Adrenal gland (tissue), 12 donors: ENCODE results near the gene IL1RAPL2. TPM values are rescaled to one million over a fixed set of nuclear protein-coding genes. Genes with fewer than 3 reads are reported as not detected.
A peak's percentile ranks its signal among the peaks of the same experiment; 100 is the strongest.

Experiments
- DNase-seq, 7 donors: peaks; one replicate each; pipeline ENCODE4 v3.0.0-alpha.2; 2019 to 2020
- H3K27ac ChIP-seq, 5 donors: fragments of 200-600 bp; sonication (generic) in 4 of 5; 1 replicate in 3 of 5; 2 replicates in 2 of 5; pipeline versions ENCODE4 v1.5.1 to v1.8.0; 2016 to 2020; ENCODE audit warnings: mild to moderate bottlenecking in 1 of 5
- H3K27me3 ChIP-seq: fragments of 200-600 bp; 2 replicates; pipeline ENCODE4 v1.8.0; 2021
- H3K36me3 ChIP-seq, 2 donors: fragments of 200-600 bp; replicated peaks in 1 of 2; 1 replicate in 1 of 2; 2 replicates in 1 of 2; pipeline versions ENCODE4 v1.5.1 to v1.8.0; 2018 to 2022
- H3K4me1 ChIP-seq, 2 donors: fragments of 200-600 bp; replicated peaks in 1 of 2; 1 replicate in 1 of 2; 2 replicates in 1 of 2; pipeline versions ENCODE4 v1.5.1 to v1.8.0; 2018 to 2021
- H3K4me3 ChIP-seq, 4 donors: fragments of 200-600 bp; sonication (generic) in 3 of 4; one replicate each; pipeline ENCODE4 v1.5.1; 2016 to 2018
- H3K9me3 ChIP-seq, 3 donors: fragments of 200-600 bp; sonication (generic) in 1 of 3; replicated peaks in 1 of 3; 1 replicate in 2 of 3; 2 replicates in 1 of 3; pipeline versions ENCODE4 v1.5.1 to v1.8.0; 2016 to 2021
- POLR2A ChIP-seq, 2 donors: fragments of 450-650 bp; IDR thresholded peaks; one replicate each; pipeline ENCODE4 v1.6.1; 2017; ENCODE audit warnings: antibody characterized with exemption in 2 of 2, mild to moderate bottlenecking in 2 of 2, moderate library complexity in 1 of 2
- WGBS, 4 donors: extraction: QIAGEN DNeasy Blood & Tissue Kit in 2 of 4; methylation state at CpG; one replicate each; pipeline versions ENCODE4 v1.1.5 to v1.1.7; 2013 to 2017; 5-methylcytosine and 5-hydroxymethylcytosine counted together
- intact Hi-C, 2 donors: fragments of 100-400 bp; cut with DNase I; formaldehyde crosslinking; loops; one replicate each; pipeline versions ENCODE4 v1.14.1 to v1.15.0; 2022 to 2023
- polyA plus RNA-seq, 3 donors: library from polyadenylated mRNA; stranded (reverse); fragments of 200-250 nt in 2 of 3; fragments of 350-450 nt in 1 of 3; fragmentation: Illumina TruSeq in 1 of 3; extraction: RNeasy Lipid Tissue Mini Kit (QIAGEN cat#74804) in 1 of 3; gene quantifications; one replicate each; pipeline ENCODE4 v1.2.3, GENCODE V29; 2013 to 2014
- total RNA-seq, 9 donors: library from RNA; depleted of rRNA in 4 of 9; stranded (reverse); fragments of >200 nt in 4 of 9; fragments of 120-200 nt in 1 of 9; fragmentation: NEBNext Ultra II Directional in 1 of 9; extraction: Animal tissue kit (Norgen Biotek cat#: 25700) in 1 of 9; gene quantifications; one replicate each; pipeline versions ENCODE4 v1.1.0 to v1.2.4, GENCODE V29; 2013 to 2023
- TF ChIP-seq, protein P1 (sequence below), 6 experiments: fragments of 450-650 bp in 4 of 6; fragments of 200-600 bp in 2 of 6; sonication (generic) in 1 of 6; IDR thresholded peaks; 1 replicate in 5 of 6; 2 replicates in 1 of 6; pipeline versions ENCODE4 v1.5.1 to v1.8.0; 2016 to 2021; ENCODE audit warnings: antibody characterized with exemption in 6 of 6, mild to moderate bottlenecking in 2 of 6, moderate library complexity in 1 of 6
- donor health status: healthy with polysubstance abuse.
- donor health status: Bipolar disorder and iron deficiency.
- donor health status: DM: yes; HTN: yes; CAD: no.
- donor health status: DM: no; HTN: no; CAD: no.
- donor health status: DM: no; HTN: no; CAD: no.
- donor health status: DM: yes; HTN: yes; CAD: no.

Gene IL1RAPL2
- total and polyA plus RNA-seq, 12 donors, result 0.27 to 8.4 (median 0.64) TPM; not detected in 5

DNA sequence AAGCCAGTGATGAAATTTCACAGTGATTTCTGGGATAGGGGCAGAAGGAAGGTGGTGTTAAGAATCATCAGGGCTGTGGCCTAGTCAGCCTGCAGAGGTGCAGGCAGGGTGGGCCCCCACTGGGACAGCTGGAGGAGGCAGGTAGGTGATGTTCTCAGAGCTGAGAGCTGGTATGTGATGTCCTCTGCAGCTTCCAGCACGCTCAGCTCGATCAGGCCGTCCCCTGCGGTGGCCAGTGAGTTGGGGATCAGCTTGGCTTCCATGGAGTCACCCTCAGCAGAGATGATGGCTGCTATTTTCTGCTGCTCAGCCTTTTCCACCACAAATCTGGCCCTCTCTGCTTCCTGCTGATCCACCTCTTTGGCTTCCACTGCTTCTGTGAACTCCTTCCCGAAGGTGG is 81.1 kb downstream of the IL1RAPL2 start:
- TF ChIP-seq, protein P1, sequence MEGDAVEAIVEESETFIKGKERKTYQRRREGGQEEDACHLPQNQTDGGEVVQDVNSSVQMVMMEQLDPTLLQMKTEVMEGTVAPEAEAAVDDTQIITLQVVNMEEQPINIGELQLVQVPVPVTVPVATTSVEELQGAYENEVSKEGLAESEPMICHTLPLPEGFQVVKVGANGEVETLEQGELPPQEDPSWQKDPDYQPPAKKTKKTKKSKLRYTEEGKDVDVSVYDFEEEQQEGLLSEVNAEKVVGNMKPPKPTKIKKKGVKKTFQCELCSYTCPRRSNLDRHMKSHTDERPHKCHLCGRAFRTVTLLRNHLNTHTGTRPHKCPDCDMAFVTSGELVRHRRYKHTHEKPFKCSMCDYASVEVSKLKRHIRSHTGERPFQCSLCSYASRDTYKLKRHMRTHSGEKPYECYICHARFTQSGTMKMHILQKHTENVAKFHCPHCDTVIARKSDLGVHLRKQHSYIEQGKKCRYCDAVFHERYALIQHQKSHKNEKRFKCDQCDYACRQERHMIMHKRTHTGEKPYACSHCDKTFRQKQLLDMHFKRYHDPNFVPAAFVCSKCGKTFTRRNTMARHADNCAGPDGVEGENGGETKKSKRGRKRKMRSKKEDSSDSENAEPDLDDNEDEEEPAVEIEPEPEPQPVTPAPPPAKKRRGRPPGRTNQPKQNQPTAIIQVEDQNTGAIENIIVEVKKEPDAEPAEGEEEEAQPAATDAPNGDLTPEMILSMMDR (IDR thresholded peaks at IDR 0.05), result no peak
- no peak for TF ChIP-seq POLR2A (IDR thresholded peaks at IDR 0.05)
- no peak for DNase-seq
- H3K27ac ChIP-seq, result no peak overlapping the region
- H3K36me3 ChIP-seq, result no peaks in the 10 kb centered on the region
- no peak overlapping the region for H3K4me3 ChIP-seq
- WGBS, 4 donors, result 76 to 93% (median 83%) methylated on average over 4 to 5 of the region's 5 CpGs
- H3K9me3 ChIP-seq, result no peaks in the 10 kb centered on the region
- no peaks in the 10 kb centered on the region for H3K4me1 ChIP-seq
- intact Hi-C loops, result no loop called here
- H3K27me3 ChIP-seq, result no peaks in the 10 kb centered on the region

DNA sequence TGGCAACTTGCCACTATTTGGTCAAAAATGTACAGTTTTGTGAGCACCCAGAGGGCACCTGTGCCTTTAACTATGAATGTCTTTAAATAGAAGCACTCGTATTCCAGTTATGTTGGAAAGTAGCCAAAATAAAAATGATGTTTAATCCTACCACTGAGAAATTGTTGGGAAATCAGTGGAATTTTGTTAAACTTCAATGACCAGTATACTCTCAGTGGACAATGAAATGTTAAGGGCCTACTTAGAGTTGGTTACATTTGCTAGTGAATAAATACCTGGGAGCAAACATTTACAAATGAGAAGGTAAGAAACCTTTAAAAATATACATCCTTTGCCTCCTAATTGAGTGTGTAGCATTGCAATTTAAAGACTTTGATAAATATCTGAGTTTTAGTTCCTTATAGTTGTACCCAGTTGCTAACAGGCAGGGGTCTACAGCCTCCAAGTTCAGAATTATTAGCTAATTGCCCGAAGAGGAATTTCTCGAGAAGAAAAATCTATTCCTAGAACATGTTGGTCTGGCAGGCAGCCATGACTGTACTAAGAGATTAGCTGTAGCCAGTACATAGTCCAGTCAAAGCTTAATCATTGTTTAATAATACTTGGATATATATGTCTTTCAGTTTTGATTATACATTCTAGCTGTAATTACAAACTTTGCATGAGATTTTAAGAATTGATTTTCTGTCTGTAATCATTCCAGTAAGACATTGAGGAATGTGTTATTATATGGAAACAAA is 93.2 kb downstream of the IL1RAPL2 start:
- peak in 4 of 7 donors; percentile 8 to 22 (median 17) for DNase-seq
- no peak overlapping the region for H3K27ac ChIP-seq
- no peaks in the 10 kb centered on the region for H3K4me1 ChIP-seq
- H3K27me3 ChIP-seq, result peaks cover 4% of the 10 kb centered on the region
- TF ChIP-seq, protein P1 (IDR thresholded peaks at IDR 0.05), result no peak
- no peak overlapping the region for H3K4me3 ChIP-seq
- intact Hi-C loops, result no loop called here
- no peaks in the 10 kb centered on the region for H3K9me3 ChIP-seq
- WGBS, 4 donors, result 10 to 43% (median 20%) methylated on average over 3 of the region's 3 CpGs
- H3K36me3 ChIP-seq, result no peaks in the 10 kb centered on the region

DNA sequence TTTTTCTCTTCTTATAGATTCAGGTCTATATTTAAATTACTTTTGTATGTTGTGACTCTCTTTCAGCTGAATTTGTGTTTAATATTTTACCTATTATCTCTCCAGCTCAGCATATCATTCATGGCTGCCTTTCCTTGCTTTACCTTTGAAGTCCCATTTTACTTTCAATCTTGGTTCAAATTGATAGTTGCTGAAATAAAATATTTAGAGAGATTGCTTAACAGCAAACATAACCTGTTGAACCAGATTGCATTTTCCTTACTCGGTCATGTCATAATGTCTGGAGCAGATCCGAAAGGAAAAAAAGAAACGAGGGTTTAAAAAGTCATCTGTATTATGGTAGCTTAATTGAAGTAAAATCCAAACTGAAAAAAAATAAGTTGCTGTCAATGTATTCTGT is 94.1 kb downstream of the IL1RAPL2 start:
- TF ChIP-seq, protein P1 (IDR thresholded peaks at IDR 0.05), result no peak
- no peak for TF ChIP-seq POLR2A (IDR thresholded peaks at IDR 0.05)
- 72 to 81% (median 75%) methylated on average over 3 of the region's 3 CpGs for WGBS, 4 donors
- Histone ChIP-seq H3K9me3 (no peaks in the 10 kb centered on the region), H3K4me1 (no peaks in the 10 kb centered on the region), H3K27me3 (peaks cover 4% of the 10 kb centered on the region), H3K27ac (no peak overlapping the region), H3K36me3 (no peaks in the 10 kb centered on the region), H3K4me3 (no peak overlapping the region)
- DNase-seq, result no peak
- intact Hi-C loops, result no loop called here

DNA sequence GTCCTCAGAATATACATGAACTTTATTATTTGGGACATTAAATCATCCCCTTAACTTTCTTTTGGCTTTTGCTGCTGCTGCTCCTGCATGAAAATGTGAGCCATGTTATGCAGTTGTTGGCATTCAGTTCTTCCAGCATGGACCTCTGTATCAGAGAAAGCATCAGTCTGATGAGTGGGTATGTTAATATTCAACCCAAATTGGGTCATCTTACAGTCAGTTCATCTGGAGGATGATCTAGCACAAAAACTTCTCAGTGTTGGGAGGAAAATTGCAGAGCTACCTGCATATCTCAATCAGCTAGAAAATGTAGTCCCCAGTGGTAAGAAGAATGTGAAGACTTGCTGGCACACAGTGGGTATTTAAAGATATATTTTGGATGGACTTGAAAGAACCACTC is 96.7 kb downstream of the IL1RAPL2 start:
- Histone ChIP-seq H3K9me3 (no peaks in the 10 kb centered on the region), H3K4me1 (no peaks in the 10 kb centered on the region), H3K36me3 (no peaks in the 10 kb centered on the region), H3K4me3 (no peak overlapping the region), H3K27me3 (no peaks in the 10 kb centered on the region), H3K27ac (no peak overlapping the region)
- TF ChIP-seq POLR2A (IDR thresholded peaks at IDR 0.05), result no peak
- TF ChIP-seq, protein P1 (IDR thresholded peaks at IDR 0.05), result no peak
- no peak for DNase-seq
- intact Hi-C loops, result no loop called here
